ENCODE results near the gene G6PC3.

GRCh38 chr17:44038604-44039011, 31.9 kb upstream of the G6PC3 start:
- TF ChIP-seq CTCF (IDR thresholded peaks at IDR 0.05): no peak
- TF ChIP-seq POLR2A (IDR thresholded peaks at IDR 0.05): no peak

All from lower leg skin (tissue), 3 donors.